HCT116 (cell line): ENCODE results near the gene PLA2G7. TPM values are rescaled to one million over a fixed set of nuclear protein-coding genes. Genes with fewer than 3 reads are reported as not detected.

Experiments used
- ATAC-seq: fragments of 200-7000 bp; cut with Tn5 transposase; 2 replicates; pipeline ENCODE4 v1.9.1; 2020; ENCODE audit warnings: mild to moderate bottlenecking, moderate library complexity
- BruUV-seq: library from RNA; stranded (reverse); fragments of 400-500 nt; replicated peaks from 2 replicates; lab custom pipeline; 2021; lab: Mats Ljungman, UMichigan
- CTCF ChIA-PET: fragments of 300-600 bp; sonication (Branson Sonifier 250); formaldehyde crosslinking; loops from one replicate; lab custom pipeline; 2021; ENCODE audit warnings: antibody characterized with exemption; lab: Charles Lee
- POLR2A ChIA-PET: fragments of 300-600, 350-600 bp; sonication (Branson Sonifier 250); formaldehyde crosslinking; loops from one replicate; lab custom pipeline; 2021; ENCODE audit warnings: antibody characterized with exemption; lab: Charles Lee
- RAD21 ChIA-PET, 2 experiments: fragments of 300-600 bp; sonication (Branson Sonifier 250); formaldehyde crosslinking; loops; one replicate each; lab custom pipeline; 2023; ENCODE audit warnings: low total read pairs in 2 of 2; ENCODE audit not compliant: uncharacterized antibody in 2 of 2, unreplicated experiment in 2 of 2, low non-redundant PET in 1 of 2; lab: Charles Lee
- DNase-seq: peaks from one replicate; pipeline ENCODE4 v3.0.0-alpha.2; 2010; ENCODE audit warnings: low read depth, low spot score
- H2AFZ ChIP-seq: fragments of 200-600 bp; shearing (Covaris generic), sonication (generic); 2 replicates; pipeline ENCODE4 v1.6.1; 2017; ENCODE audit warnings: low read depth, mixed run types, mixed read lengths, antibody characterized with exemption, low read length; ENCODE audit not compliant: poor library complexity, severe bottlenecking
- H3K27ac ChIP-seq: 2 replicates; pipeline ENCODE4 v1.5.1; 2012; ENCODE audit warnings: low read depth, low read length
- H3K27me3 ChIP-seq: fragments of 200-600 bp; sonication (generic); 2 replicates; pipeline ENCODE4 v1.6.1; 2016; ENCODE audit warnings: mixed run types, low read length, mixed read lengths; ENCODE audit not compliant: insufficient read depth
- H3K36me3 ChIP-seq, 2 experiments: fragments of 200-500 bp in 1 of 2; fragments of 200-600 bp in 1 of 2; sonication (Bioruptor generic) in 1 of 2; sonication (generic) in 1 of 2; 2 replicates each; pipeline versions ENCODE4 v1.5.1 to v1.6.1; 2014 to 2016; ENCODE audit warnings: low read length in 2 of 2, inconsistent platforms in 1 of 2, mixed read lengths in 1 of 2, mixed run types in 1 of 2; ENCODE audit not compliant: insufficient read depth in 2 of 2, control insufficient read depth in 1 of 2
- H3K4me1 ChIP-seq, 2 experiments: fragments of 200-600 bp in 1 of 2; sonication (generic) in 1 of 2; 2 replicates each; pipeline versions ENCODE4 v1.5.1 to v1.6.1; 2012 to 2017; ENCODE audit warnings: low read length in 2 of 2, inconsistent platforms in 1 of 2, mild to moderate bottlenecking in 1 of 2, mixed read lengths in 1 of 2, mixed run types in 1 of 2, moderate library complexity in 1 of 2; ENCODE audit not compliant: insufficient read depth in 2 of 2, control insufficient read depth in 1 of 2
- H3K4me2 ChIP-seq: fragments of 200-600 bp; sonication (generic); 2 replicates; pipeline ENCODE4 v1.6.1; 2017; ENCODE audit warnings: mixed run types, low read length, mixed read lengths
- H3K4me3 ChIP-seq, 2 experiments: fragments of 200-600 bp in 1 of 2; sonication (generic) in 1 of 2; replicated peaks in 1 of 2; 2 replicates each; pipeline ENCODE4 v1.5.1; 2011 to 2016; ENCODE audit warnings: low read length in 2 of 2, control low read depth in 1 of 2, low read depth in 1 of 2, mild to moderate bottlenecking in 1 of 2, mixed read lengths in 1 of 2, mixed run types in 1 of 2
- H3K79me2 ChIP-seq: fragments of 200-600 bp; sonication (generic); 2 replicates; pipeline ENCODE4 v1.6.1; 2017; ENCODE audit warnings: mild to moderate bottlenecking, mixed run types, low read length, moderate library complexity, mixed read lengths; ENCODE audit not compliant: insufficient read depth
- H3K9ac ChIP-seq: fragments of 200-600 bp; sonication (generic); 2 replicates; pipeline ENCODE4 v1.6.1; 2016; ENCODE audit warnings: low read length, mixed read lengths
- H3K9me2 ChIP-seq: fragments of 200-600 bp; sonication (generic), shearing (Covaris generic); 2 replicates; pipeline ENCODE4 v1.6.1; 2017; ENCODE audit warnings: mixed run types, mild to moderate bottlenecking, moderate library complexity; ENCODE audit not compliant: insufficient read depth
- H3K9me3 ChIP-seq, 2 experiments: fragments of 200-500 bp in 1 of 2; fragments of 200-600 bp in 1 of 2; sonication (Bioruptor generic) in 1 of 2; sonication (generic) in 1 of 2; 2 replicates each; pipeline ENCODE4 v1.6.1; 2014 to 2017; ENCODE audit warnings: low read length in 2 of 2, mixed read lengths in 2 of 2, inconsistent platforms in 1 of 2, low read depth in 1 of 2, mild to moderate bottlenecking in 1 of 2, mixed run types in 1 of 2, moderate library complexity in 1 of 2; ENCODE audit not compliant: control insufficient read depth in 1 of 2, insufficient read depth in 1 of 2
- H4K20me1 ChIP-seq: fragments of 200-600 bp; sonication (generic), shearing (Covaris generic); 2 replicates; pipeline ENCODE4 v1.6.1; 2017; ENCODE audit warnings: mixed run types, mild to moderate bottlenecking, moderate library complexity; ENCODE audit not compliant: insufficient read depth
- CBX3 ChIP-seq: IDR thresholded peaks from 2 replicates; pipeline ENCODE4 v1.6.1; 2012; ENCODE audit warnings: low read depth
- EZH2phosphoT487 ChIP-seq: fragments of 200-600 bp; IDR thresholded peaks from 2 replicates; pipeline ENCODE4 v1.6.1; 2018; ENCODE audit warnings: antibody characterized with exemption, borderline replicate concordance
- POLR2AphosphoS5 ChIP-seq: IDR thresholded peaks from 2 replicates; pipeline ENCODE4 v1.6.1; 2011; ENCODE audit warnings: mild to moderate bottlenecking, low read depth, low read length, moderate library complexity
- SIN3A ChIP-seq: IDR thresholded peaks from 2 replicates; pipeline ENCODE4 v1.6.1; 2012; ENCODE audit warnings: low read depth
- SRF ChIP-seq: IDR thresholded peaks from 2 replicates; pipeline ENCODE4 v1.6.1; 2012; ENCODE audit warnings: low read depth
- intact Hi-C: fragments of 100-400 bp; cut with micrococcal nuclease; formaldehyde crosslinking; loops from 2 replicates; pipeline ENCODE4 v1.10.0; 2022
- total RNA-seq: library from RNA; stranded (reverse); gene quantifications from one replicate; pipeline ENCODE4 v1.2.1, GENCODE V29; 2021; ENCODE audit not compliant: unreplicated experiment
- TF ChIP-seq, protein P1 (sequence below): IDR thresholded peaks from 2 replicates; pipeline ENCODE4 v1.6.1; 2012; ENCODE audit warnings: low read depth
- TF ChIP-seq, protein P2 (sequence below): IDR thresholded peaks from 2 replicates; pipeline ENCODE4 v1.6.1; 2012

PLA2G7 gene
- total RNA-seq, 1 experiment from 2014 or later, result 2.8 TPM

DNA sequence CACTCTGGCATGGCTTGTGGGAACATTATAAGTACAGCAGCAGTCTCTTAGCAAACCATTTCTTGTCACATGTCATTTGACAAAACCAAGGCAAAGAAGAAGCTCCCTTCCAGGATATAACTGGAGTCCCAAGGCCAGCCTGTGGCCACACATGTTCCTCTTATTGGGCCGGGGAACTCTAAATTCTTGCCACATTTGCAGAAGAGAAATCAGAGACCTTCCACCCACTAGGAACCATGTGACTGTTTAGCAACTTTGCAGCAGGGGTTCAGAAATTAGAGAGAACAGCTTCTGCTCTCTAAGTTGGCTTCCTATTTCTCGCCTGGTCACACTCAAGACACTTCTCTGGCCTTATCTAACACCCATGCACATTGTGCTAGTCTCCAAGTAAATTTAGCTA is 37.6 kb upstream of the PLA2G7 start (continued):
- TF ChIP-seq, protein P1, sequence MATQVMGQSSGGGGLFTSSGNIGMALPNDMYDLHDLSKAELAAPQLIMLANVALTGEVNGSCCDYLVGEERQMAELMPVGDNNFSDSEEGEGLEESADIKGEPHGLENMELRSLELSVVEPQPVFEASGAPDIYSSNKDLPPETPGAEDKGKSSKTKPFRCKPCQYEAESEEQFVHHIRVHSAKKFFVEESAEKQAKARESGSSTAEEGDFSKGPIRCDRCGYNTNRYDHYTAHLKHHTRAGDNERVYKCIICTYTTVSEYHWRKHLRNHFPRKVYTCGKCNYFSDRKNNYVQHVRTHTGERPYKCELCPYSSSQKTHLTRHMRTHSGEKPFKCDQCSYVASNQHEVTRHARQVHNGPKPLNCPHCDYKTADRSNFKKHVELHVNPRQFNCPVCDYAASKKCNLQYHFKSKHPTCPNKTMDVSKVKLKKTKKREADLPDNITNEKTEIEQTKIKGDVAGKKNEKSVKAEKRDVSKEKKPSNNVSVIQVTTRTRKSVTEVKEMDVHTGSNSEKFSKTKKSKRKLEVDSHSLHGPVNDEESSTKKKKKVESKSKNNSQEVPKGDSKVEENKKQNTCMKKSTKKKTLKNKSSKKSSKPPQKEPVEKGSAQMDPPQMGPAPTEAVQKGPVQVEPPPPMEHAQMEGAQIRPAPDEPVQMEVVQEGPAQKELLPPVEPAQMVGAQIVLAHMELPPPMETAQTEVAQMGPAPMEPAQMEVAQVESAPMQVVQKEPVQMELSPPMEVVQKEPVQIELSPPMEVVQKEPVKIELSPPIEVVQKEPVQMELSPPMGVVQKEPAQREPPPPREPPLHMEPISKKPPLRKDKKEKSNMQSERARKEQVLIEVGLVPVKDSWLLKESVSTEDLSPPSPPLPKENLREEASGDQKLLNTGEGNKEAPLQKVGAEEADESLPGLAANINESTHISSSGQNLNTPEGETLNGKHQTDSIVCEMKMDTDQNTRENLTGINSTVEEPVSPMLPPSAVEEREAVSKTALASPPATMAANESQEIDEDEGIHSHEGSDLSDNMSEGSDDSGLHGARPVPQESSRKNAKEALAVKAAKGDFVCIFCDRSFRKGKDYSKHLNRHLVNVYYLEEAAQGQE, result no peak

DNA sequence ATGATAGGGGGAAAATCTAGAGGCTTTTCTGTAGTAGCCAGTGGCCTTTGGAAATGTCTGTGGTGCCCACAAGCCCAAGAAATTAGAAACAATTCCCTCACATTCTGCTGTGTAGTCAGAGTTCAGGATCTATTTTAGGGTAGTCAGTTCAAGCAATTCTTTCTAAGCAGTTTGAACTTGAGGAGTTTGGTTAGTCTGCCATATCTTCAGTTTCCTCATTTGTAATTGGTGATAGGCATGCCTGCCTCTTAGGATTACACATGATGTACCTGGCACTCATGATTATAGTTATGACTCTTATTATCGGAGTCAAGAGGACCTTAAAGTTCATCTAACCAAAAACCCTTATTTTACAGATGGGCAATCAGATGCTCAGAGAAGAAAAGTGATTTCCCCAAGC is 36.8 kb upstream of the PLA2G7 start:
- no peak overlapping the region for H3K4me3 ChIP-seq
- H3K9ac ChIP-seq, result no peak overlapping the region
- TF ChIP-seq SRF, result no peak
- no peak for TF ChIP-seq EZH2phosphoT487
- TF ChIP-seq, protein P2, sequence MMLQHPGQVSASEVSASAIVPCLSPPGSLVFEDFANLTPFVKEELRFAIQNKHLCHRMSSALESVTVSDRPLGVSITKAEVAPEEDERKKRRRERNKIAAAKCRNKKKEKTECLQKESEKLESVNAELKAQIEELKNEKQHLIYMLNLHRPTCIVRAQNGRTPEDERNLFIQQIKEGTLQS, result no peak
- no peak for TF ChIP-seq SIN3A
- TF ChIP-seq CBX3, result no peak
- no peak for TF ChIP-seq POLR2AphosphoS5
- CTCF ChIA-PET, result no interaction called here
- H3K36me3 ChIP-seq, result no peaks in the 10 kb centered on the region
- DNase-seq (no peak), ATAC-seq (no peak)
- POLR2A ChIA-PET, result no interaction called here
- H3K9me2 ChIP-seq, result no peaks in the 10 kb centered on the region
- intact Hi-C loops, result no loop called here
- H3K4me2 ChIP-seq, result no peak overlapping the region
- BruUV-seq, result no TSS peak
- no peaks in the 10 kb centered on the region for H4K20me1 ChIP-seq
- no peak overlapping the region for H3K27ac ChIP-seq
- no peaks in the 10 kb centered on the region for H3K79me2 ChIP-seq
- no peaks in the 10 kb centered on the region for H3K4me1 ChIP-seq
- no peaks in the 10 kb centered on the region for H3K9me3 ChIP-seq
- H2AFZ ChIP-seq, result no peak overlapping the region
- no peaks in the 10 kb centered on the region for H3K27me3 ChIP-seq
- RAD21 ChIA-PET, result no interaction called here
